ENCODE results near the gene TEX48.

The TEX48 gene, protein sequence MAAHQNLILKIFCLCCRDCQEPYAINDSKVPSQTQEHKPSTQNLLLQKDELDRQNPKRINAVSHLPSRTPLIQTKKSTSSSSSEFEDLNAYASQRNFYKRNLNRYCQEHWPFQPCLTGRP

DNA sequence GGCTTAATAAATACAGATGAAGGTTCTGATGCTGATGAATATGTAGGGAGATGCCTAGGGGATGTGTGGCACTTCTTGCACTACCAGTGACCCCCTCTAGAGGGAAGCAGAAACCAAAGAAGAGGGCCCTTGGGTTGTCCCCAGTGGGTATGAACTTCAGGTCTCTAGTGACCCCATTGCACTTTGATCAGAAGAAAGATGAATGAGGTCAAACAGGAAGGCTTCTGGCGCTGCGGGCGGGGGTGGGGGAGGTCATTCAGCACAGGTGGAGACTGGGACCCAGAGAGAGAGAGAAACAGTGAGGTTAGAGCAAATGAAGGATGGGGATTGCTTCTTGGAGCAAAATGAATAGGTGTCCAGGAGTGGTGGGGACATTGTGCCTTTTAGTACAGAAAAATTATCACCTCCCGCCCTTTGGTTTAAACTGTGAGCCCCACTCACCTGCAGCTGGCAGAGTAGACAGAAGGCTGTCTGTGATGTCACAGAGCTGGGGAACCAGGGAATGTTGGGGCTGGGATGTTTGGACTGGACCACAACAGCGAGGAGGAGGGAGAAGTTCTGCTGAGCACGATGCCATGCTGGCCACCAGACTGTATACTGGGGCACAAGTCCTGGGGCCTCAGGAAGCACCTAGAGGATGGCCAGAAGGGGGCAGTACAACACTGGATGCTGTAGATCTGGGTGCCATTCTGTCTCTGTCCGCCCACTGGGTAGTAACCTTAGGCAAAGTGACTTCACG, at the start of gene TEX48:
TSS of gene TEX48 (minus strand) at position 599 of the 739 bp plus-strand sequence. CDS start 10,469 bp downstream, outside the sequence.
- Histone ChIP-seq H3K4me2 (ENCODE audit: insufficient read depth, low read length) (no peak within 1 kb of the TSS), H3K4me1 (ENCODE audit: insufficient read depth, low read length) (peaks cover 12% of the 10 kb centered on the region), H3K27ac (ENCODE audit: low read length) (no peak within 1 kb of the TSS), H3K9me3 (ENCODE audit: insufficient read depth, low read length, severe bottlenecking) (no peaks in the 10 kb centered on the region), H3K27me3 (ENCODE audit: insufficient read depth, low read length, poor library complexity) (no peaks in the 10 kb centered on the region), H3K79me2 (ENCODE audit: insufficient read depth, low read length) (no peaks in the 10 kb centered on the region), H3K4me3 (ENCODE audit: low read depth in 1 of 2, low read length in 2 of 2) (no peak within 1 kb of the TSS), H2AFZ (ENCODE audit: low read depth, low read length) (no peak within 1 kb of the TSS), H4K20me1 (ENCODE audit: insufficient read depth, low read length) (no peaks in the 10 kb centered on the region), H3K36me3 (ENCODE audit: insufficient read depth, low read length) (no peaks in the 10 kb centered on the region), H3K9ac (ENCODE audit: low read depth, low read length) (no peak within 1 kb of the TSS)
- peak; percentile 70 for DNase-seq
- peak; percentile 86 for ATAC-seq (ENCODE audit: insufficient read depth, low read depth)
- TF ChIP-seq, protein P1, sequence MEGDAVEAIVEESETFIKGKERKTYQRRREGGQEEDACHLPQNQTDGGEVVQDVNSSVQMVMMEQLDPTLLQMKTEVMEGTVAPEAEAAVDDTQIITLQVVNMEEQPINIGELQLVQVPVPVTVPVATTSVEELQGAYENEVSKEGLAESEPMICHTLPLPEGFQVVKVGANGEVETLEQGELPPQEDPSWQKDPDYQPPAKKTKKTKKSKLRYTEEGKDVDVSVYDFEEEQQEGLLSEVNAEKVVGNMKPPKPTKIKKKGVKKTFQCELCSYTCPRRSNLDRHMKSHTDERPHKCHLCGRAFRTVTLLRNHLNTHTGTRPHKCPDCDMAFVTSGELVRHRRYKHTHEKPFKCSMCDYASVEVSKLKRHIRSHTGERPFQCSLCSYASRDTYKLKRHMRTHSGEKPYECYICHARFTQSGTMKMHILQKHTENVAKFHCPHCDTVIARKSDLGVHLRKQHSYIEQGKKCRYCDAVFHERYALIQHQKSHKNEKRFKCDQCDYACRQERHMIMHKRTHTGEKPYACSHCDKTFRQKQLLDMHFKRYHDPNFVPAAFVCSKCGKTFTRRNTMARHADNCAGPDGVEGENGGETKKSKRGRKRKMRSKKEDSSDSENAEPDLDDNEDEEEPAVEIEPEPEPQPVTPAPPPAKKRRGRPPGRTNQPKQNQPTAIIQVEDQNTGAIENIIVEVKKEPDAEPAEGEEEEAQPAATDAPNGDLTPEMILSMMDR (IDR thresholded peaks at IDR 0.05; ENCODE audit: borderline replicate concordance, extremely low read depth, low read length, poor library complexity, severe bottlenecking), result peak; percentile 84
- no peak for TF ChIP-seq EZH2 (IDR thresholded peaks at IDR 0.05; ENCODE audit: borderline replicate concordance, low read depth, low read length, severe bottlenecking)

DNA sequence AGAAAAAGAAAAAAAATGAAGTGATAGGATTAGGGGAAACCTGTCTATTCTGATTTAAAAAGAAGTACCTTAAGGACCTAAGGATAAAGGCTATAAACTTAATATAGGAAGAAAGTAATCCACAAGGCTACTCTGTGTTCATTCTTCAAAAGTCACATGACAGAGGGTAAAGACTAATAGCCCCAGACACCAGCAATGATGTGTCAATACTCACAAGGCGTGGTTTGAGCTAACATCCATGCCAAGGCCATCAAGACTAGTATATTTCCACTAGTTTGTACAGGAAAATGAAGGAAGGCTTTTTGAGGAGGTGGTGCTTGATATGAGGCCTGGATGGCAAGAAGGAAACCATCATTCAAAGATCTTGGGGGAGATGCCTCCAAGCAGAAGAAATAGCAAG, 49.7 kb upstream of the TEX48 start:
- Histone ChIP-seq H3K4me2 (ENCODE audit: insufficient read depth, low read length) (no peak overlapping the region), H3K9me3 (ENCODE audit: insufficient read depth, low read length, severe bottlenecking) (no peaks in the 10 kb centered on the region), H3K79me2 (ENCODE audit: insufficient read depth, low read length) (no peaks in the 10 kb centered on the region), H3K9ac (ENCODE audit: low read depth, low read length) (no peak overlapping the region), H3K4me3 (ENCODE audit: low read depth in 1 of 2, low read length in 2 of 2) (no peak overlapping the region), H3K36me3 (ENCODE audit: insufficient read depth, low read length) (no peaks in the 10 kb centered on the region), H3K27me3 (ENCODE audit: insufficient read depth, low read length, poor library complexity) (no peaks in the 10 kb centered on the region), H3K27ac (ENCODE audit: low read length) (no peak overlapping the region), H4K20me1 (ENCODE audit: insufficient read depth, low read length) (no peaks in the 10 kb centered on the region), H2AFZ (ENCODE audit: low read depth, low read length) (no peak overlapping the region), H3K4me1 (ENCODE audit: insufficient read depth, low read length) (peaks cover 1% of the 10 kb centered on the region; the same call in 1 of the 2 replicates)
- DNase-seq (no peak), ATAC-seq (ENCODE audit: insufficient read depth, low read depth) (no peak)
- TF ChIP-seq, protein P1 (IDR thresholded peaks at IDR 0.05; ENCODE audit: borderline replicate concordance, extremely low read depth, low read length, poor library complexity, severe bottlenecking), result no peak
- TF ChIP-seq EZH2 (IDR thresholded peaks at IDR 0.05; ENCODE audit: borderline replicate concordance, low read depth, low read length, severe bottlenecking), result no peak

DNA sequence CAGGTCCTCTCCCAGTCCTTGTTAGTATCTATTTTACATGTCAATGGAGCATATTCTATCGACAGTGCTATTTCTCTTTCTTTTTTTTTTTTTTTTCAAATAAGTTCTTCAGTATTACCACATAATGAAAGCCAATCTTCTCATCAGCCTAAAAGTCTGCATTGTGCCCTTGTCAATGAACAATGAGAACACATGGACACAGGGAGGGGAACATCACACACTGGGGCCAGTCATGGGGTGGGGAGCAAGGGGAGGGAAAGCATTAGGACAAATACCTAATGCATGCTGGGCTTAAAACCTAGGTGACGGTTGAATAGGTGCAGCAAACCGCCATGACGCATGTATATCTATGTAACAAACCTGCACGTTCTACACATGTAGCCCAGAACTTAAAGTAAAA, 47.7 kb upstream of the TEX48 start:
- TF ChIP-seq, protein P1 (IDR thresholded peaks at IDR 0.05; ENCODE audit: borderline replicate concordance, extremely low read depth, low read length, poor library complexity, severe bottlenecking), result no peak
- TF ChIP-seq EZH2 (IDR thresholded peaks at IDR 0.05; ENCODE audit: borderline replicate concordance, low read depth, low read length, severe bottlenecking), result no peak
- no peaks in the 10 kb centered on the region for H3K4me1 ChIP-seq (ENCODE audit: insufficient read depth, low read length)
- no peaks in the 10 kb centered on the region for H4K20me1 ChIP-seq (ENCODE audit: insufficient read depth, low read length)
- no peaks in the 10 kb centered on the region for H3K36me3 ChIP-seq (ENCODE audit: insufficient read depth, low read length)
- no peak overlapping the region for H2AFZ ChIP-seq (ENCODE audit: low read depth, low read length)
- H3K27ac ChIP-seq (ENCODE audit: low read length), result no peak overlapping the region
- H3K4me3 ChIP-seq (ENCODE audit: low read depth in 1 of 2, low read length in 2 of 2), result no peak overlapping the region
- H3K27me3 ChIP-seq (ENCODE audit: insufficient read depth, low read length, poor library complexity), result no peaks in the 10 kb centered on the region
- H3K9me3 ChIP-seq (ENCODE audit: insufficient read depth, low read length, severe bottlenecking), result no peaks in the 10 kb centered on the region
- no peaks in the 10 kb centered on the region for H3K79me2 ChIP-seq (ENCODE audit: insufficient read depth, low read length)
- no peak for ATAC-seq (ENCODE audit: insufficient read depth, low read depth)
- DNase-seq, result no peak
- H3K4me2 ChIP-seq (ENCODE audit: insufficient read depth, low read length), result no peak overlapping the region
- no peak overlapping the region for H3K9ac ChIP-seq (ENCODE audit: low read depth, low read length)
